NCI-H748 treated with DMSO at 0.1 percent for 48 hours (cell line): Measurements from ENCODE around the gene GNB1L.

Experiments used
- DNase-seq: peaks from one replicate; lab custom pipeline; 2025; lab: John Stamatoyannopoulos, UW

GNB1L gene, protein sequence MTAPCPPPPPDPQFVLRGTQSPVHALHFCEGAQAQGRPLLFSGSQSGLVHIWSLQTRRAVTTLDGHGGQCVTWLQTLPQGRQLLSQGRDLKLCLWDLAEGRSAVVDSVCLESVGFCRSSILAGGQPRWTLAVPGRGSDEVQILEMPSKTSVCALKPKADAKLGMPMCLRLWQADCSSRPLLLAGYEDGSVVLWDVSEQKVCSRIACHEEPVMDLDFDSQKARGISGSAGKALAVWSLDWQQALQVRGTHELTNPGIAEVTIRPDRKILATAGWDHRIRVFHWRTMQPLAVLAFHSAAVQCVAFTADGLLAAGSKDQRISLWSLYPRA

GRCh38 chr22:19854778-19855503 is at the start of gene GNB1L, which contains the start of gene RTL10:
GNB1L (minus strand) TSS chr22:19854874; CDS start chr22:19821355, 33,519 bp downstream.
RTL10 (minus strand) TSS chr22:19854874; CDS start chr22:19852261, 2,613 bp downstream.
- DNase-seq = peak; percentile 69

- no peak for DNase-seq
Measured at GRCh38 chr22:19904174-19904856, 49.6 kb upstream of the GNB1L start.

DNA sequence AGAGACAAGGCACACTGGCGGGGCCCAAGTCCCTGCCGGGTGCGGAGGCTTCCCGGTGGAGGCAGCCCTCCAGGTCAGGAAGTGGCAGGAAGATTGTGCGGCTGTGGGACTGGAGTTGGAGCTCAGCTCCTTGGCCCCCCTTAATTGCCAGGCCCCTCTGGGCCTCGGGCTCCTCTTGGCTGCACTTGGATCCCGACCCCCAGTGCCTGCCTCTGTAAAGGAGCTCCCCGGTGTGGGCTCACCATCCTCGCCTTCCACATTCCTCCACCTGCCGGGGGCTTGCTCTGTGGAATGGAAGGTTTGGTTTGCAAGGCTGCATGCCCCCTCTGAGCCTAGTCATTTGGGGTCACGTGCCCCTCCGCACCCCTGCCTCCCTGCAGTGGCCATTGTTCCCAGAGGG is 48.8 kb upstream of the GNB1L start:
- no peak for DNase-seq

DNA sequence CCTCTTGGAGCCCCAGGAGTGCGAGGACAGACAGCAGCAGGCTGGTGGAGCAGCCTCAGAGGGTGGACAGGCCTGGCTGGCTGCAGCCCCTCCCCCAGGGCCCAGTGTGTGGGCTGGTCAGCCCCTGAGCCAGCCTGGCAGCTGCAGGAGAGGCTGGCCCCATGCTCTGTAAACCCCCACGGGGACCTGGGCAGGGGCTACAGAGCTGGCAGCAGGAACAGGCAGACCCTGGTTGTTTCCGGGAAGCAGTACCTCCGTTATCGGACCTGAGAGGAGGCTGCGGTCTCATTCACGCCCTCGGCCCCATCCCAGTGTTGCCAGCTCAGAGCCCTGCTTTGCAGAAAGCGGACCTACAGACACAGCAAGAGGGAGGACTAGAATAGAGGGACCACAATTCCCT is 48.4 kb upstream of the GNB1L start:
- DNase-seq = no peak

GRCh38 chr22:19902245-19902715 is 47.6 kb upstream of the GNB1L start:
- DNase-seq = no peak

DNA sequence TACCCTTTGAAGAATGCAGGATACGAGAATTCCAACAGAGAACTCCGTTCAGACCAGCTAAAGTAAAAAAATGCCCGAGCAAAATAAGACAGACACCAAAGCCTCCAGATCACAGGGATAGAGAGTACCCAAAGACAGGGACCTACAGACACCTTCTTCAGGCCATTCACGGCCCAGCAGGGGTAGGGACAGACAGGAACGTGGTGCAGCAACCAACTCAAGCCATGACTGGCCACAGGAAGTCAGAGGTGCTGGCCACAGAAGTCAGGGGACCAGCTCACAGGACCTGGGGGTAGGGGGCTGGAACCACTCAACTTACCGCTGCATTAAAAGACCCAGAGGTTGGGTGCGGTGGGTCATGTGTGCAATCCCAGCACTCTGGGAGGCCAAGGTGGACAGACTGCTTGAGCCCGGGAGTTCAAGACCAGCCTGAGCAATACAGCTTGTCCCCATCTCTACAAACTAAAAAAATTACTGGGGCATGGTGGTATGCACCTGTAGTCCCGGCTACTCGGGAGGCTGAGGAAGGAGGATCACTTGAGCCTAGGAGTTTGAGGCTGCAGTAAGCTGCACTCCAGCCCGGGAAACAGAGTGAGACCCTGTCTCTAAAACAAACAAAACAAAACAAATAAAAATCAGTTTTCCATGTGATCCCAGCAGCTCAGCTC is 47.0 kb upstream of the GNB1L start:
- DNase-seq = no peak

DNA sequence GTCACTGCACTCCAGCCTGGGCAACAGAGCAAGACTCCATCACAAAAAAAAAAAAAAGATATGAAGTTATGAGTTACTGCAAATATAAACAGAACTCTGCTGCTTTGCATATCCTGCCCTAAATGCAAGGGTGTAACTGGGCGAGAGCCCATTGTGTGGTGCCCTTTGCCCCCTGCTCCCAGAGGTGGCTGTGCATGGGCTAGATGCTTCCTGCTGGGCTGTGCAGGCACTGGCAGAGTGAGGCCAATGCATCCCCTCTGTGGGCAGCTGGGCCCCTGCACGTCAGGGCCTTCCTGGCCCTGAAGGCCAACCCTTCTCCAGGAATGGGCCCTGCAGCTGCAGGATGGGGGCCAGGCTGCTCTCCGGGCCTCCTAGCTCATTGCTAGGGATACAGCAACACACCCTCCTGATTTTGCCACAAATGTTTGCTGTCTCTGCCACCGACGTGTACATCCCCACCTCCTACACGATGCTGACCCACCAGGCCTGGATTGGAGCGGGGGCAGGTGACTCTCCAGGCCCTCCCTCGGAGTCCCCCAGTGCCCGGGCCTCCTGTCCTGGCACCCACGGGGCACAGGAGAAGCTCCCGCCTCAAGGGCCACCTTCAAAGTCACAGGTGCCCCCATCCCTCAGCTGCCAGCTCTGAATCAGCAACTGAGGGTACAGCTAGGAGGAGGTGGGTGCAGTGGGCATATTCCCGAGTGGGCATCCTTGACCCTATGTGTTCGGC is 46.2 kb upstream of the GNB1L start:
- DNase-seq = no peak

DNA sequence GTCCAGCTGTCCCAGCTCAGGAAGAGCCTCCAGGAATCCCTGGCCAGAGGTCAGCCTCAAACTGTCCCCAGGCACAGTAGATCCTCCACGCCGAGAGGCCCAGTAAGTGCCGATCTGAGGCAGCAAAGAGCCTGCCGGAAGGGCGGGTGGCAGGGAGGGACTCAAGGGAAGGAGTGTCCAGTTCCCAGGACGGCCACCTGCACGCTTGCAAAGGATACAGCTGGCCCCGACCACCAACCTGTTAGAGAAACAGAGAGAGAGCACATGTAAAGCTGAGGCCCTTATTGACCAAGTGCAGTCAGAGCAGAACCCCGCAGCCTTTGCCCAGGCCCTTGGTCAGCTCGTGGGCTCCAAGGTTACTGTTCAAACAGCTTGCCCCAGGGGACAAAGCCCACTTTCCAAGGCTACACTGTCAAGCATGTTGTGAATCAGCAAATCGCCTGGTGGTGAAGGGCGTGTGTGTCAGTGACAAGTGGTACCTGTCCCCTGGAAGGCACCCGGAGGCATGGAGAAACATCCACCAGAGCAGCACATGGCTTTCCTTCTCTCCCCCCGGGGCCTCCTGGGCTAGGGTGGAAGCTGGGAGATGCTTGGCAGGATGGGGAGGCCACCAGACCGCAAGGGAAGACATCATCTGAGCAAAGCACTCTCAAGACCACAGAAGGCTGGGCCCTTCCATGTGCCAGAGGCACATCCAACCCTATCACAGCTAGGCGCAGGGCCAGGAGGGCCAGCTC is 44.3 kb upstream of the GNB1L start:
- DNase-seq = no peak

GRCh38 chr22:19898145-19898544 is 43.5 kb upstream of the GNB1L start:
- DNase-seq = no peak

GRCh38 chr22:19897726-19898125 is 43.1 kb upstream of the GNB1L start:
- DNase-seq = no peak

DNA sequence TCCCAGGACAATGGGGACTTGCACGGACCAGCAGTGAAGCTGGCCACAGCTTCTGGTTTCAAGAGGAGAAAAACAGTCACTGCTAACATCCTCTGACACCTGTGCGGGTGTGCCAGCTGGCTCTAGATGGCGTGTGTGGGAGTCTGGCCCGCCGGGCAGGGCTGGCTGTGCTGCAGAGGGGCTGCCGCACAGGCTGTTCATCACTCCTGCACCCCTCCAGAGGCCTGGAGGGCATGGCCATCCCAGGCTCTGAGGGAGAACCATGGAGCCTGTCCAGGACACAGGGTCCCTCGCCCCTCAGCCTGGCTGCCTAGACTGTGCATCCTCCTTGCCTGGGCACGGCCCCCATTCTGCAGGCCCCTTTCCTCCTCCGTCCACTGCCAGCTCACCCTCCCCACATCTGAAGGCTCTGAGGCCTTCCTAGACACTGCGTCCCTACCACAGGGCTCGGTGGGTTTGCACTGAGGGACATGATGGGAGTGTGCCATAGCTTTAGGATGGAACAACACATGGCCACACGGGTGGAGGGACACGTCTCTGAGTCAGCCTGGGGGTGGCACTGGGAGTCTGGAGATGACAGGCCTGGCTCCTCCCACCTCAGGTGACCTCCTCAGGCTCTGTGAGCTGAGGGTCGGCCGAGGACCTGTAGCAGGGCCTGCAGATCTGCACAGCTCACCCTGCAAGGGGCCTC is 42.1 kb upstream of the GNB1L start:
- DNase-seq = no peak

- no peak for DNase-seq
Measured at GRCh38 chr22:19895160-19895849, 40.6 kb upstream of the GNB1L start.

DNA sequence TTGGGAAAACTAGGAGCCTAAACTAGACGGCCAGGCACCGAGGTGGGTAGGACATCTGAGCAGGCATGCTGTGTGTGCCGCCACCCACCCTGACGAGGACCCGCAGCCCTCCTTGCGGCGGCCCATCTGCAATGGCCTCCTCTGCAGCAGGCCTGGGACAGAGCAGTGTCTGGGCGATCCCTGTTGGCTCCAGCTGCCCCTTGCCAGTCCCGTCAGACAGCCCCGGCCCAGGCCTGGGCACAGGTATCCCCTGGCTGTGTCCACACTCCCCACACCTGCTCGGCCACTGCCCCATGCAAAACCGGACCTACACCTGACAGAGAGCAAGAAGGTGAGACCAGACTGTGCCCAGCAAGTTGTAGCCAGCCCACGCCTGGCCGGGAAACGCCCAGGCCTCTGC is 38.7 kb upstream of the GNB1L start:
- no peak for DNase-seq

- DNase-seq = no peak
Measured at GRCh38 chr22:19892925-19893324, 38.3 kb upstream of the GNB1L start.

GRCh38 chr22:19892257-19892879 is 37.7 kb upstream of the GNB1L start:
- DNase-seq = no peak

- peak; percentile 75 for DNase-seq
Measured at GRCh38 chr22:19891317-19892256, 36.9 kb upstream of the GNB1L start.

- DNase-seq = no peak
Measured at GRCh38 chr22:19890502-19891316, 36.0 kb upstream of the GNB1L start.
